A673 (cell line): ENCODE data around the gene GATA6.

Experiments
- EZH2 ChIP-seq: fragments of 200-600 bp; sonication (generic); IDR thresholded peaks from 2 replicates; pipeline ENCODE4 v1.6.1; 2017; ENCODE audit warnings: borderline replicate concordance, low read depth, mild to moderate bottlenecking, mixed read lengths, antibody characterized with exemption, low read length; ENCODE audit not compliant: poor library complexity, severe bottlenecking
- TF ChIP-seq, protein P1 (sequence below): fragments of 300-800, 200-600 bp; sonication (generic); conservative IDR thresholded peaks from 2 replicates; pipeline ENCODE4 v1.5.1; 2017; ENCODE audit warnings: low read depth, mild to moderate bottlenecking, antibody characterized with exemption, low read length, moderate library complexity, mixed read lengths

DNA sequence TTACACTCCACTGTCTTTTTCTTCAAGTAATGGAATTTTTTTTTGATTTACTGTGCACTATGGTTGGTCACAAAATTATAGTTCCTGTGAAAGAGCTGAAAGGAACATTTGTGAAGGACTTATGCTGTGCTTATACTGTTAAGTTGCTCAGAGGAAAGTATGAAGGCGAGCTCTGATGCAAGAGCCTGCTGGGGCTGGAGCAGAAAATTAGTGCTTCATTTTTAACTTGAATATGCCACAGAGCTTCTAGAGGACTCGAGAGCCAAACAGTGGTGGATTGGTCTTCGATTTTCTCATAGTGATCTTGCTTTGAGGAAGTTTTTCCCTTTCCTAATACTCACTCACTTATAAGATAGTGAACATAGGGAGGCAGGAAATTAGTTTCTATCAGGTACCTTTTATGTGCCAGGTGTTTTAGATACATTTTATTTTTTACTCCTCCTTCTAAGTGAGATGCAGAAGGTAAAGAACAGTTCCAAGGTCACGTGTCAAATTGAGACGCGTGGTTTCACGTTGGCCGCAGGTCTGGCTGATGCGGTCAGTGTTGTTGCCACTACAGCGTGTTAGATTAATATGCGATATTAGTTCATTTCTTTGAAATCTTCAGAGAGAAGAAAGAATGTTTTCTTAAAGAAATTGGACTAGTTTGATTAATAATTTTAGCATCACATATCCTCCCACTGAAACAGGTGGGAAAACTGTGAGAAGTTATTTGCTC lies 20.2 kb downstream of the GATA6 start:
- TF ChIP-seq, protein P1, sequence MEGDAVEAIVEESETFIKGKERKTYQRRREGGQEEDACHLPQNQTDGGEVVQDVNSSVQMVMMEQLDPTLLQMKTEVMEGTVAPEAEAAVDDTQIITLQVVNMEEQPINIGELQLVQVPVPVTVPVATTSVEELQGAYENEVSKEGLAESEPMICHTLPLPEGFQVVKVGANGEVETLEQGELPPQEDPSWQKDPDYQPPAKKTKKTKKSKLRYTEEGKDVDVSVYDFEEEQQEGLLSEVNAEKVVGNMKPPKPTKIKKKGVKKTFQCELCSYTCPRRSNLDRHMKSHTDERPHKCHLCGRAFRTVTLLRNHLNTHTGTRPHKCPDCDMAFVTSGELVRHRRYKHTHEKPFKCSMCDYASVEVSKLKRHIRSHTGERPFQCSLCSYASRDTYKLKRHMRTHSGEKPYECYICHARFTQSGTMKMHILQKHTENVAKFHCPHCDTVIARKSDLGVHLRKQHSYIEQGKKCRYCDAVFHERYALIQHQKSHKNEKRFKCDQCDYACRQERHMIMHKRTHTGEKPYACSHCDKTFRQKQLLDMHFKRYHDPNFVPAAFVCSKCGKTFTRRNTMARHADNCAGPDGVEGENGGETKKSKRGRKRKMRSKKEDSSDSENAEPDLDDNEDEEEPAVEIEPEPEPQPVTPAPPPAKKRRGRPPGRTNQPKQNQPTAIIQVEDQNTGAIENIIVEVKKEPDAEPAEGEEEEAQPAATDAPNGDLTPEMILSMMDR = no peak
- no peak for TF ChIP-seq EZH2
